Superior temporal gyrus (tissue), 1 donor: ENCODE results near the gene HLA-DOA.

Experiments
- DNase-seq: peaks from one replicate; pipeline ENCODE4 v3.0.0-alpha.2; 2016; ENCODE audit errors: extremely low spot score

The HLA-DOA gene

GRCh38 chr6:32963866-32964265 is 45.5 kb downstream of the HLA-DOA start:
- DNase-seq = no peak

- DNase-seq = no peak
Measured at GRCh38 chr6:32962213-32962826, 47.1 kb downstream of the HLA-DOA start.

- no peak for DNase-seq
Measured at GRCh38 chr6:32960563-32960962, 48.8 kb downstream of the HLA-DOA start.

GRCh38 chr6:32956176-32956575 is 53.2 kb downstream of the HLA-DOA start:
- DNase-seq = no peak

- DNase-seq = no peak
Measured at GRCh38 chr6:32954986-32955802, 54.2 kb downstream of the HLA-DOA start.

- no peak for DNase-seq
Measured at GRCh38 chr6:32954267-32954666, 55.1 kb downstream of the HLA-DOA start.
